Measurements from ENCODE around the gene LAMC3. TPM values are rescaled to one million over a fixed set of nuclear protein-coding genes. Genes with fewer than 3 reads are reported as not detected.

The LAMC3 gene
- total RNA-seq: 47.9 TPM

DNA sequence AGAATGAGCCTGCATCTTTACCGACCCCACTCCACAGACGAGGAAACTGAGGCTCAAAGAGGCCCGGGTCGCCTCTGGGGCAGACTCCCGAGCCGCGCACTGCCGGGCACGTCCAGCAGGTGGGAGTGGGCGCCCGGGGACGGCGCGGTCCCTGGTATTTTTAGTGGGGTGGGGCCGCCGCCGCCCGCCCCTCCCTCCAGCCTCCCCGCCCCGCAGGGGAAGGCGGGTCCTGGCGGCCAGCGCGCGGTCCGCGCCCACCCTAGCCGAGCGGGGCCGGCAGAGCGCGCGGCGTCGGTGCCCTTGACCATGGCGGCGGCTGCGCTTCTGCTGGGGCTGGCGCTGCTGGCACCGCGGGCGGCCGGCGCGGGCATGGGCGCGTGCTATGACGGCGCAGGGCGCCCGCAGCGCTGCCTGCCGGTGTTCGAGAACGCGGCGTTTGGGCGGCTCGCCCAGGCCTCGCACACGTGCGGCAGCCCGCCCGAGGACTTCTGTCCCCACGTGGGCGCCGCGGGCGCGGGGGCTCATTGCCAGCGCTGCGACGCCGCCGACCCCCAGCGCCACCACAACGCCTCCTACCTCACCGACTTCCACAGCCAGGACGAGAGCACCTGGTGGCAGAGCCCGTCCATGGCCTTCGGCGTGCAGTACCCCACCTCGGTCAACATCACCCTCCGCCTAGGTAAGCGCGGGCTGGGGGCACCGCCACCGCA, at the start of gene LAMC3:
Gene LAMC3, plus strand, starts transcription at position 266 of the 710 bp plus-strand sequence. Its CDS starts 41 bp downstream, at position 307.

DNA sequence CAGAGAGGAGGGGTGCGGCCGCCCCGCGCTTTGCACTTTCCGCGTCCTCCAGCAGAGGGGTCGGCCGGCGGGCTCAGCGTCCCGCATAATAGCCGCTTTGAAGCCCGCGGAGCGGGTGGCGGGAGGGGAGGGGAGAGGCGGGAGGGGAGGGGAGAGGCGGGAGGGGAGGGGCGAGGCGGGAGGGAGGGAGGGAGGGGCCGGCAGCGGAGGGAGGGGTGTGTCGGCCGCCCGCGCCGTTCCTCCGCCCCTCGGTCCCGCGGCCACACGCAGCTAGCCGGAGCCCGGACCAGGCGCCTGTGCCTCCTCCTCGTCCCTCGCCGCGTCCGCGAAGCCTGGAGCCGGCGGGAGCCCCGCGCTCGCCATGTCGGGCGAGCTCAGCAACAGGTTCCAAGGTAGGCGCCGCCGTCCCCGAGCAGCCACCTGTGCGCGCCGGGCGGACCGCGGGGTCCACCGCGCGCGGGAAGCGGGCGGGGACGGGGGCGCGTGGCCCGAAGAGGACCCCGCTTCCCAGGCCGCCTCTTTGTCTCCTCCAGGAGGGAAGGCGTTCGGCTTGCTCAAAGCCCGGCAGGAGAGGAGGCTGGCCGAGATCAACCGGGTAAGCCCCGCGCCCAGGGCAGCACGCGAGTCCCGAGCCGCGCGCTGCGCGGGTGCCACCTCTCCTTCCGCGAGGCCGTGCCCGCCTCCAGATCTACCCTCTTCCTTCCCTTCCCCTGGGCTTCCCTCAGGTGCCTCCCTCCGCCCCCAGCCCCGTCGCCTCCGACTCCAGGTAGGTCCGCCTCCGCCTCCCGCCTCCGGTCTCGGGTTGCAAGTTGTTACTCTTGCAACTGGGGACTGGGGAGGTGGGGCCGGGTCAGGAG, 87.5 kb downstream of the LAMC3 start, which contains the start of gene AIF1L:
Gene AIF1L, plus strand, starts transcription at position 263 of the 857 bp plus-strand sequence. Its CDS starts 99 bp downstream, at position 362.

DNA sequence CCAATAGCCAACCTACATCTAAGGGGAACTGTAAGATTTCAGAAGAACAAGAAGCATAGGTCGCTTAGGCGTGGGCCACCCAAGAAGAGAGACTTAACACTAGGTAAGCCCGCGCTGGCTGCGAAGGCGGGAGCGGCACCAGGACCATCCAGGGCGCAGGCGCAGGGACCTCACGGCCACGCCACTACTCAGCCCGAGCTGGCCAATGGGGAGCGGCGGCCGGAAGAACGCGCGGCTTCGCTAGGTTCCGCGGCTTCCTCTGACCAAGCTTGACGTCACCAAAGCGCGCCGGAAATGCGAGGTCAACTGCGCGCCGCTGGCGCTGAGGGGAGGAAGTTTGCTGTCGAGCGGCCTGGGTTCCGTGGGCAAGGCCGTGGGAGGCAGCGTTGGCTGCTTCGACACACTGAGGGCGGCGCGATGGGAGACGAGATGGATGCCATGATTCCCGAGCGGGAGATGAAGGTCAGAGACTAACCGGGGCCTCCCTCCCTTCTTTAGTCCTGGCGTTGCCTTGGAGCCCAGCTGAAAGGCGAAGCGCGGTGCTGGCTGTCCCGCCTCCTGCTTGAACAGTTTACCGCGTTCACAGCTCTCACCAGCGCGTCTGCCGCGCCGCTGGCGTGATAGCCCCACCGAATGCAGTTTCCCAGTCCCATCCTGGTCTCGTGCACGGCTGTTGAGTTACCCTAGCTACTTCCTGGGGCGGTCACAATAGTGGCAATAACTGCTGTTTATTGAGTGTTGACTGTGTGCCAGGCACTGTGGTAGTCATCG, 116.5 kb downstream of the LAMC3 start, which contains the start of gene NUP214:
Gene NUP214, plus strand, starts transcription at position 299 of the 771 bp plus-strand sequence. Its CDS starts 119 bp downstream, at position 418.

Small RNA genes lying within 50 kb of the gene (small RNA-seq; reads per million reads assigned to genes)
- gene RF00322 (ENCODE audit: low replicate concordance): not detected
- gene RNU6-881P (ENCODE audit: low replicate concordance): not detected

Other genes starting within 250 kb of the LAMC3 start
- gene ABL1, start 173.9 kb upstream of the LAMC3 start, total RNA-seq: 58.0 TPM
- not detected for gene QRFP, start 112.4 kb upstream of the LAMC3 start, total RNA-seq
- gene FIBCD1, start 69.9 kb upstream of the LAMC3 start, total RNA-seq: 0.29 TPM
- 214 TPM for gene AIF1L, start 87.4 kb downstream of the LAMC3 start, total RNA-seq
- gene NUP214, start 116.4 kb downstream of the LAMC3 start, total RNA-seq: 49.5 TPM

All from metanephros (tissue), 2 donors.